ENCODE data around the gene SLC9A3.

SLC9A3 gene

DNA sequence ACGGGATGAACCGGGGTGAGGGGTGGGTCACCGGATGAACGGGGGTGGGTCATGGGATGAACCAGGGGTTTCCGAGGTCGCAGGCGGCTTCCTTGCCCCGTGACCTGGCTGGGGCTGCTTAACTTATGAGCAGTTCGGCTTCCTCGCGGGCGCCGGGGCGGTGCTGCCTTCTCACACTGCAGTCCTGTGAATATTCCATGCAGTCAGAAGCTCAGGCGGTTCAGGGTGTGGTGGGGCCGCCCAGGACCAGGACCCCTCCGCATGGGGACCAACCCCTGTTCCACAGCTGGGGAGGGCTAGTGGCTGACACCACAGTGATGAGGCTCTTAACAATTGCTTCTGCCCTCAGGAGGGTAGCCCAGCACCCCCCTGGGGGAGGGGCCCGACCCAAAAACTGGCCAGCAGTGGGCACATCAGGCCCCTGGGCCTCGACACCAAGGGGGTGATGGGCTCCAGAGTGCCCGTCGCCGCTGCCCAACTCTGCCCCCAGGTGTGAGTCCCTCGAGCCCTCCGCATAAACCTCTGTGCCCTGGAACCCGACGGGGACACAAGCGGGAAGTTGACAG is 30.9 kb upstream of the SLC9A3 start:
- no peak for DNase-seq (ENCODE audit: low read depth in 2 of 2)

DNA sequence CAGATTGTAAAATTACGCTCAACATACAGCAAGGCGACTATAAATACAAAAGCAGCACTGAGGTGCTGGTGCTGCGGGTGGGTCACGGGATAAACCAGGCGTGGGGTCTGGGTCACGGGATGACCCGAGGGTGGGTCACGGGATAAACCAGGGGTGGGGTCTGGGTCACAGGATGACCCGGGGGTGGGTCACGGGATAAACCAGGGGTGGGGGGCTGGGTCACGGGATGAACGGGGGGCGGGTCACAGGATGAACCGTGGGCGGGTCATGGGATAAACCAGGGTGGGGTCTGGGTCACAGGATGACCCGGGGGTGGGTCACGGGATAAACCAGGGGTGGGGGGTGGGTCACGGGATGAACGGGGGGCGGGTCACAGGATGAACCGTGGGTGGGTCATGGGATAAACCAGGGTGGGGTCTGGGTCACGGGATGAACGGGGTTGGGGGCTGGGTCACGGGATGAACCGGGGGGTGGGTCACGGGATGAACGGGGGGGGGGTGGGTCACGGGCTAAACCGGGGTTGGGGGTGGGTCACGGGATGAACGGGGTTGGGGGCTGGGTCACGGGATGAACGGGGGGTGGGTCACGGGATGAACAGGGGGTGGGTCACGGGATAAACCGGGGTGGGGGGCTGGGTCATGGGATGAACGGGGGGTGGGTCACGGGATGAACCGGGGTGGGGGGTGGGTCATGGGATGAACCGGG is 30.2 kb upstream of the SLC9A3 start:
- DNase-seq (ENCODE audit: low read depth in 2 of 2), result no peak

DNA sequence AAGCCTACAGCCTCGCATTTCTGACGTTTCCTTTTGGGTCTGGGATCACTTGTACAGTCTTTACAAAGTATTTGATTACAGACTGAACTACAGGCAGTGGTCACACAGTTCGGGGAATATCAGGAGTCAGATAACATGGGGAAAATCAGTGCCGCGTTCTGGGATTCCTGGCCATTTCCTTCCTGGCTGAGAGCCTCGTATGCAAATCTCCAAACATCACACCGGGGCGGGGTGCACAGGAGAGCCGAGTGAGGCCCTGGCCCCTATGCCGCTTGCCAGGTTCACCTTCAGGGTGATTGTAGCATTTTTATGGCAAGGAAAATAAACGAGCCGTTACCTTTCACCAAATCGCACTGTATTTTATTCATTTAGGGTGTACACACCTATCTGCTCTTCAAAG is 29.6 kb upstream of the SLC9A3 start:
- no peak for DNase-seq (ENCODE audit: low read depth in 2 of 2)

DNA sequence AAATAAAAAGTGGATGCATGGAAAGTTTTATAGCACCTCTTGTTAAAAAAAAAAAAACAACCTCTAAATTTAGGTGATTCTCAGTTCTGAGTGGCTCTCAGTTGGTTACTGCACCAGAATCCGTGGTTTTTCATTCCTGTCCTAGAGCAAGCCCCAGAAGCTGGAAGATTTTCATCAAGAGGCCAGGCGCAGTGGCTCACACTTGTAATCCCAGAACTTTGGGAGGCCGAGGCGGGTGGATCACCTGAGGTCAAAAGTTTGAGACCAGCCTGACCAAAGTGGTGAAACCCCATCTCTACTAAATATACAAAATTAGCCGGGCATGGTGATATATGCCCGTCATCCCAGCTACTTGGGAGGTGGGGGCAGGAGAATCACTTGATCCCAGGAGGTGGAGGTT is 27.2 kb upstream of the SLC9A3 start:
- DNase-seq (ENCODE audit: low read depth in 2 of 2), result no peak

DNA sequence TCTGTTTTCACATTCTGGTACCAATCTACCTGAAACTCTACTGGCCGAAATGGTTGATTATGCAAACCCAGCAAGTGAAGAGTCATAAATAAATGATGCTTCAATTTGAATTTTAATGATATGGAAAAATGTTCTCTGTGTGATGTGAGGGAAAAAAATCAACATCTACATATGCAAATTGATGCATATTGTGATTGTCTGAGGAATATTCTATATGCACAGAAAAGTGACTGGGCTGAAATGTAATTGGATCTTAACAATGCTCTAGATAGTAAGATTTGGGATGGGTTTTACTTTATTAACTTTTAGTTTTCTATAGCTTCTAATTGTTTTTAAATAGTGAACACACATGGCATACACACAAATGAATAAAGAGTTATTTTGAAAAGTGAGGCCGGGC is 25.0 kb upstream of the SLC9A3 start:
- DNase-seq (ENCODE audit: low read depth in 2 of 2), result no peak

DNA sequence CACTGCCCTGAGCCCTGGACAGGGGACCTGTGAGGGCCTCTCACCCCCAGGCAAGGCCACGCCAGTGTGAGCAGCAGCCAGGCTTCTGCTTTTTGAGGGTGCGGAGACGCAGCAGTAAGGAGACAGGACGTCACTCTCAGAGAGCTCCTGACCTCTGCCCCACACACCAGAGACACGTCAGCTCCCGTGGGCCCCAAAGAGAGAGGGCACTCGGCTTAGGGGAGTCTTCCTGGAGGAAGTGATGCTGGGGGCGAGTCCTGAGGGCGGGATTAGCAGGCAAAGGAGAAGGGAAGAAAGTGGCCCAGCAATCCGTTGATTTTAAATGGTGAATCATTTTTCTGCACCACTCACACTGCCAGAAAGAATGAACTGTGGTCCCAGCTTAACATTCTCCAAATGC is 24.0 kb upstream of the SLC9A3 start:
- DNase-seq (ENCODE audit: low read depth in 2 of 2), result no peak

DNA sequence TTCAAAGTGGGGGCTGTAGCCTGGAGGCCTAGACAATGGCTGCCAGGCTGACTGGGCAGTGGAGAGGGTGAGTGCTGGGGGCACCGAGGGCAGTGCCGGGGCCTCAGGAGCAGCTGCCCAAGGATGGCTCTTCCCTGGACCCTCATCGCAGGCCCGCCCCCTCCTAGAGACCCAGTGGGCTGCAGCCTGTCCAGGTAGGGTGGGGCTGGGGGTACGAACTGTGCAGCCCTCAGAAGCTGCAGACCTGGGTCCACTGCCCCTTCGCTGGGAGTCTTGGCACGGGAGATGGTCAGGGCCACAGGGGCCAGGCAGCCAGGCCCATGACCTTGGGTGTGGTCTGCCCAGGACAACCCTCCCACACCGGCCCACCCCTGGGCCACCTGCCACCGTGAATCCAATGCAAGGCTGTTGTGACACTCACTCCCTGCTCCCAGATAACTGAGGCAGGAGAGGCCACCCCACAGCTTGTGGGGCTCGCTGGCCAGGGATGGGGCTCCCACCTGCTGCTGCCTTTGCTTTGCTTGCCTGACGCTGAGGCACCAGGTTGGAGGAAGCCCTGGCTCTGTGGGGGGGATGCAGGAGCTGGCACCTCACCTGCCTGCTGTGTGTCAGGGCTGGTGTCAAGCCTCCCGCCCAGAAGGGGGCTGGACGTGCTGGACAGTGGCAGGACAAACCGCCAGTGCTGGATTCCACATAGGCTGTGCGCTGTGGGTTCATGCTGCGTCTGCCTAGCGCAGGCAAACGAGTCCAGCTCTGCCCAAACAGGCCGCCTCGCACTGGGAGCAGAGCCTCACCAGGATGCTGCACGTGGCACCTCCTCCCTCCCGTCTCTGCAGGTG is 23.1 kb upstream of the SLC9A3 start:
- DNase-seq (ENCODE audit: low read depth in 2 of 2), result no peak

DNA sequence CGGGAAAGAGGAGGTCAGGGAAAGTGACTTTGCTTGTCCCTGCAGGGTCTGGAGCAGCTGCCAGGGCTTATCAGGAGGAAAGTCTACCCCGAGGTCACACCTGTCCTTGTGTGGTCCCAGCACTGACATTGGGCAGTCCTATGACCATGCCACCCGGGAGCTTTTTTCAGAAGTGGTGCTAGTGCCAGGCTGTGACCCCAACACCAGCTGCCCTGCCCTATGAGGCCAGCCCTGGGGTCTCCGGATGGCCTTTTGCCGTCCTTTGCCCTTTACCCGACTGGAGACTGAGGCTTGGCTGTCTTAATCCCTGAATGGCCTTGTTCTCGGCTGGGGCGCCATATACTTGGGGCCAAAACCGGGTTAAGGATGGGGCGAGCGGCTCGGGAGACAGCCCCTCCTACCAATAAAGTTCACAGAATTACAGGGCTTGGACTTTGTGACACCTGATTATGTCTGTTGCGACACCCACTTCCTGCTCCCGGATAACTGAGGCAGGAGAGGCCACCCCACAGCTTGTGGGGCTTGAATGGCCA is 22.2 kb upstream of the SLC9A3 start:
- DNase-seq (ENCODE audit: low read depth in 2 of 2), result no peak

DNA sequence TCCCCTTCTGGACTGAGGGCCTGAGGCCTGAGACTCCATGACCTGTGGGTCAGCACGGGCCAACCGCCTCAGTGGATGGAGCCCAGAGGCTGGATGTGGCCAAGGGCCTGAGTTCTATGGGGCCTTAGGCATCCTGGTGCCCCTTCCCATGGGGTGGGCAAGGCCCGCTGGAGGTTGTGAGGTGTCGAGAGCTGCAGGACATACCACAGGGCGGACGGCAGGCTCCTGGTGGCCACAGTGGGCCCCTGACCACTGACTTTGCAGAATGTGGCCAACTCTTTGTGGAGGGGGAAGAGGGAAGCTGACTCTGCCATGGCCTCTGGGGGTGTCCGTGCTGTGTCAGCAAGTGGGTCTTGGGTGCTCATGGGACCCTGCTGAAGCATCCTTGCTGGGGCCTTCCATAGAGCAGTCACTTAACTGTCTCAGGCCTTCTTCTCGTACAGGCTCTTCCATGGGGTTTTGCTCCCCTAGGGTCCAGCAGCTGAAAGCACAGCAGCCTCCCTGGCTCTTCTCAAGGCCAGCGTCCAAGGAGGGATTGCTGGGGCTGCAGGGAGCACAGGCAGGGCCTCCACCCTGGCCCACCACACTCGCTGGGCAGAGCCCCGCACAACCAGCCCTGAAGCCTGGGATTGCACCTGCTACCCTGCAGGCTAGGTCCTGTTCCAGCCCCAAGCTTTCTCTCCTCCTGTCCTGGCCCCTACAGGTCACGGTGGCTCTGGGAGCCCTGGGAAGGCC is 21.6 kb upstream of the SLC9A3 start:
- DNase-seq (ENCODE audit: low read depth in 2 of 2), result no peak

DNA sequence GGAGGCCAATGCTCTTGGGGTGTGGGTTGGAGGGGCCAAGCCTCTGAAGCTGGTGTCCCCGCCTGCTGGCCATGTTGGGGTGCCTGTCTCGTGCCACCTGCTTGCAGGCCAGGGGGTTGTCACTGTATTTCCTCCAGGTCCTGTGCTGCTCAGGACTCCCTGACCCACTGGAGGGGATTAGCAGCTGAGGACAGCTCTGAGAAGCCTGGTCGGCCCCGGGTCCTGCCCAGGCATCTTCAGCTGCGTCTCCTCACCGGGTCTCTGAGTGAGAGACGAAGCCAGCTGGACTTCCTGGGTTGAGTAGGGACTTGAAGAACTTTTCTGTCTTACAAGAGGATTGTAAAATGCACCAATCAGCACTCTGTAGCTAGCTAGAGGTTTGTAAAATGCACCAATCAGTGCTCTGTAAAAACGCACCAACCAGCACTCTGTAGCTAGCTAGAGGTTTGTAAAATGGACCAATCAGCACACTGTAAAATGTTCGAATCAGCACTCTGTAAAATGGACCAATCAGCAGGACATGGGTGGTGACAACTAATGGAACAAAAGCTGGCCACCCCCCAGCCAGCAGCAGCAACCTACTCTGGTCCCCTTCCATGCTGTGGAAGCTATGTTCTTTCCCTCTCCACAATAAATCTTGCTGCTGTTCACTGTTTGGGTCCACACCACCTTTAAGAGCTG is 20.6 kb upstream of the SLC9A3 start:
- no peak for DNase-seq (ENCODE audit: low read depth in 2 of 2)

DNA sequence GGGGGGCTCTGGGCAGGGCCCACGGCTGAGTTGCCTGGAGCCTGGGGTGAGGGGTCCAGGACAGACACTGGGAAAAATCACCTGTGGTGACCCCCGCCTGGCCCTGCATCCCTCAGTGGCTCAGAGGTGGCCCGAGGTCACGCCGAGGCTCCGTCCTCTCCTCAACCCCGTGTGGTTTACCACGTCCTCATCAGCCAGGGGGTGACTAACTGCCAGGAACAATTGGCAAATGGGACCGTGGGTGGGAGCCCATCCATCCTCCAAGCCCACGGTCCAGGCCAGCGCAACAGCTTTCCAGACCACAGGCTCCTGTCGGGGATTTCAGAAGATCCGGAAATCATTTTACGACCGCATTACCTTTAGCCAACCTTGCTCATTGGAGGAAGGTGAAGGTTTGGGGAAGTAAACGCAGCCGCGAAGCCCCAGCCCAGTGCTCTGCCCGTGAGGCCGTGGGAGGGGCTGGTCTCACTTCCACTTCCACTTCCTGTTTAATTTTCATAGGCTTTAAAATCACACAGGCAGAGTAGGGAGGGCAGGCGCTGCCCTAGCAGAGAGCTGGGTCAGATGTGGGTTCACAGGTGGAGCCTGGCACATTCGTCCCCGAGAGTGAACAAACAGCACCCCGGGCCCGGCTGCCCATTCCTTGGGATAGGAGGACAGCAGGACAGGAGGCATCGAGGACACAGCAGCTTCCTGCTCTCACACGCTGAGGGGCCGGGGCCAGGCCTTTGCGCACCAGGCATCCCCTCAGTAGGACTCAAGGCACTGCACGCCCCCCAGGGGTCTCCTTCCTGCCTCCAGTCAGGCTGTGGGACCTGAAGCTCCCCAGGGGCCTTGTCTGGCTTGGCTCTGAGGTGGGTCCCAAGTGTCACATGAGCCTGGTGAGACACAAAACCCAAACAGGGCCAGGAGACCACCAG is 19.8 kb upstream of the SLC9A3 start:
- peak in 1 of 2 donors; percentile 21 for DNase-seq (ENCODE audit: low read depth in 2 of 2)

DNA sequence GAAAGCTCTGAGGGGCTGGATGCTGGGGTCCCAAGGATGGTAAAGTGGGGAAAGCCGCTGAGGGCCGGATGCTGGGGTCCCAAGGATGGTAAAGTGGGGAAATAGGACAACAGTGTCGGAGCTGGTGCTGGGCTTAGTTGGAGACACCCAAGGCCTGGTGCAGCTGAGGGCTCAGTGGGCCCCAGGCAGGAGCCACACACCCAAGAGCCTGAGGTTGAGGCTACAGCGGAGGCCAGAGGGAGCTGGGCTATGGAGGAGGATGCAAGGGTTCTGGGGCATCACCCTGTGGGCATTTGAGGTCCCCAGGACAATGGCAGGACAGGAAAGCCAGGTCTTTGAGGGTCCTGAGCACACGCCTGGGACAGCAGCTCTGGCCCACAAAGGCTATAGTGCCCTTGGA is 19.1 kb upstream of the SLC9A3 start:
- DNase-seq (ENCODE audit: low read depth in 2 of 2), result no peak

DNA sequence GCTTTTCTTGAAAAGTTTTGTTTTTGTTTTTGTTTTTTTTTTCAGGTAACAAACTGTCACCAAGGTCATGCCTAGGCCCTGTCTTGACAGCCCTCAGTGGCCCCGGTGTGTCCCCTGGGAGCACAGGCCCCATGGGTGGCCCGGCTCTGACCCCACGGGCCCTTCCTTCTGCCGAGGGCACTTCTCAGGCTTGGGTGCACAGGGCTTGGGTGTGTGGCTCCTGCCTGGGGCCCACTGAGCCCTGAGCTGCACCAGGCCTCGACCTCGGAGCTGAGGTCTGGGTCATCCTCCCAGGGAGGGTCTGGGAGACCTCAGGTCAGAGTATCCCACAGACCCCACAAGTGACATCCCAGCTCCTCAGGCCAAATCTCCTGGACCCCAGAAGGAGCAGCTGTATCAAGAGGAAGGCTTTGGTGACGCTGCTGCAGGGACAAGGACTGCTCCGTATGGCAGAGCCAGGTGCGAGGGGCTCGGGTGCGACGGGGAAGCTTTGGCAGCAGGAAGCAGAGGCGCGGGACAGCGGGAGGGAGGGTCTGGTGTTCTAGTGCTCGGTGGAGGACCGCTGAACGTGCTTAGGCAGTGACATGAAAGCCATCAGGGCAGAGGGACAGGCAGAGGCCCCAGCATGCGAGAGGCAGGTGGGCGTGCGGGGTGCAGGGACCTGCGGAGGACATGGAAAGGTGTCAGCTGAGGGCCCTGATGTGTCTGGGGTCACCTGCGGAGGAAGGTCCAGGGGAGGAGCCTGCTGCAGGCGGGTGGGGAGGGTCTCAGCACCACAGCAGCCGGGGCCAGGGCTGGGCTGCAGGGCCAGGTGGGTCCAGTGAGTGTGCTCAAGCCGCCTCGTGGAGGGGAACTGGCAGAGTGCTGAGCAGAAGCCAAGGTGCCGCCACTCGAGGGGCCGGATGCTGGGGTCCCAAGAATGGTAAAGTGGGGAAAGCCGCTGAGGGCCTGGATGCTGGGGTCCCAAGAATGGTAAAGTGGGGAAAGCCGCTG is 18.4 kb upstream of the SLC9A3 start:
- no peak for DNase-seq (ENCODE audit: low read depth in 2 of 2)

DNA sequence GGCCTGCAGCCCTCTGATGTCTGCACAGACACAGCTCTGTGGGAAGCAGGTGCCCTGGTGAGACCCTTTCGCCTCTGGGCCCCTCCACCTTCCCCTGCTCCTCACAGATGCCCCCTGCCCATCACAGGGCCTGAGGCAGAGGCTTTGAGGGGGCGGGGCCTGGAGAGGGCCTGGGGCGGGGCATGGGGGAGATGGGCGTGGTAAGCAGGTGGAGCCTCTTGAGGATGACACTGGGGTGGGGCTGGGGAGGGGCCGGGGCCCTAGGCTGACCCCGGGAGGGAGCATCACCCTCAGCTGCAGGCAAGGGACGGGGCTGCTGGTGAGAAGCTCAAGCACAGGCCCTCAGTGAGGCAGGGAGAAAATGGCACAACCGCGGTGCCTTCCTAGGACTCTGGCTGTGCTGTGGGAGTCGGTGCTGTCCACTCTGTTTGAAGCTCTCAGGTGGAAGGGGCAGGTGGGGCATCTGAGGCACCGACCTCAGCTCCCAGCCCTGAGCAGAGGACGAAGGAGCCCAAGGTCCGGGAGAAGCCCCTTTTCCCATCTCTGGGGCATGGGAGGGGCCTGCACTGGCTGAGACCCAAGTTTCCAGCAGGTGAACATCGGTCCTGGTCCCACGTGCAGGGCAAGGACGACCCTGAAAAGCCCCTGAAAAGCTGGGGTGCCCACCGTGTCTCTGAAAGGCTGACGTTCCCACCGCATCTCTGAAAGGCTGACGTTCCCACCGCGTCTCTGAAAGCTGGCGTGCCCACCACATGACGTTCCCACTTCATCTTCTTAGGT is 17.5 kb upstream of the SLC9A3 start:
- DNase-seq (ENCODE audit: low read depth in 2 of 2), result no peak

DNA sequence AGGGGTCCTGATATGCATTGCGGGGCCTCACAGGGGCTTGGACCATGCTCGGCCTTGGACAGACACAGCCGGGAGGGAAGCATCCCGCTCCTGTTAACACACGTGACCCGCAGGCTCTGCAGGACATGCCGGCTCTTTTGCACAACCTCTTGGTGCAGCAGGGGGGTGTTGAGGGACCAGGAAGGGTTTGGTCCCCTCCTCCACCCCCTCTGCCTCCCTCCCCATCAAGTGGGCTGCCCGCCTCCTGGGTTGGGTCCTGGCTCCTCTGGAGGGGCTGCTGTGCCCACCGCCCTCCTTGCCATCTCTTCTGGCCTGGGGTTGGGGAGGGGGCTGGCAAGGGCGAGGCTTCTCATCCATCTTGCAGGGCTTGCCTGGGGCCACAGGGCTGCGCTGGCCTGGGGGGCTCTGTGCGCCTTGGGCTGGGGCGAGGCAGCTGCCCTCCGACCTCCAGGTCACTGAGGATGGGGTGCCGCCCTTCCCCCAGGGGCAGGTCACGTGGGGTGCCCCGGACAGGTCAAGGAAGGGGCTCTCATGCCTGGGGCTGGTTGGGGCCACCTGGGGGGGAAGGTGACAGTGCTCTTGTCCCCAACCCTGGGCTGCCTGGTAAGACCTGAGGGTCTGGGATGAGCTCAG is 16.8 kb upstream of the SLC9A3 start:
- no peak for DNase-seq (ENCODE audit: low read depth in 2 of 2)

DNA sequence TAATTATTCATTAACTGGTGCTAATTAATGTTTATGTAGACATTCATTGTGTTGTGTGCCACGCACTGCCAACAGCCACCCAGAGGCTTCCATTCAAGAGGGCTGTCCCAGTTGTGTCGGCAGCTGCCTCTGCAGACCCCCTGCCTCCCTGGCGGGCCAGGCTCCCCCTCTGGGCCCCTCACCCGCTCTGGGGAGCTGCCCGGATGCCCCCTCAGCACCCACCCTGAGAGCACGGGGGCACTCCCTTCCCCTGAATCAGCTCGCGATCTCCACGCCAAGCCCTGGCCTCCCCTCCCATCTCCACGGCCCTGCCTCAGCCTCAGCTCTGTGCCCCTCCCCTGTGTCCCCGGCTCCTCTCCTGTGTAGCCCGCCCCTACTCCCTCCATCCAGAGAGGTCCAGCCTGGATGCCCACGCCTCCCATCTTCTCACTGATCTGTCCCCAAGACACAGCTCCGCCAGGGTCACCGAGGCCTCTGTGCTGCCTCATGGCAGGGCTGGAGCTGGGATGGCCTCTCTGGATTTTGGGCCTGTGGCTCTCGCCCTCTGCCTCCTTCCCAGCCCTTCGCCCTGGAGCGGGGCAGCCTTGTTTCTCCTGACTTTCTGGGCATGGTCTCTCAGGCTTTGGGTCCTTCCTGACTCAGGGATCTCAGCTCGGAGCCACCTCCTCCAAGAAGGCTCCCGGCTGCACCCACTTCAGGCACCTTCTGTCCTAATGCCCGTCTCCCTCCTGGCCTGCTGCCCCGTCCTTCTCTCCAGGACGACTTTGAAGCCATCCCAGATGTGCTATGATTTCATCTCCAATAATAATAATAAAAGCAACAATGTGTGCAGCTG is 16.0 kb upstream of the SLC9A3 start:
- DNase-seq (ENCODE audit: low read depth in 2 of 2), result no peak

DNA sequence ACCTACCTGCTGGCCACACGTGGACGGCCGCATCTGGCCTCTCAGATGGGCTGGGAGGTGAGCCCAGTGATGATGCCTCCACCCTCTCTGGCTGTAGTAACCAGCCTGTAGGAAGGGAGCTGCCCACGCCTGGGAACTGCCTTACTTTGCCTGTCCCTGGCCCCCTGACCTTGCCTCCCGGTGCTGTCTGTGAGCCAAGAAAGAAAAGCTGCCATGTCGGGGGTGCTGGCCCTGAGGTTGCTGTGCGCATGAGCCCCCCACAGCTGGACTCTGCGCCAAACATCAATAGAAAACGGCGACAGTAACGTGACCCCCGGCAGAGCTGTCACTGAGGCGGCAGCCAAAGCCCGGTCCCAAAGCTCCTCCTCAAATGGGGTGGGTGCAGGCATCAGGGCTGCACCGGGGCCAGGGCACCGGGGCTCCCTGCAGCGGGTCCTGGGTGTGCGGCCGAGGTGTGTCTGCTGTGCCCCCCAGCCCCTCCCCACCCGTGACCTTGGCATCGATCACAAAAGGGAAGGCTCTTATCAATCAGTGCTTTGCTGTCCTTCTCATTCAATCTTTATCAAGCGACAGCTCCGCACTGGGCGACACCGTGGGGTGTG is 15.3 kb upstream of the SLC9A3 start:
- DNase-seq (ENCODE audit: low read depth in 2 of 2), result no peak
